Gastroesophageal sphincter (tissue), 4 donors: ENCODE results near the gene ADH5. TPM values are rescaled to one million over a fixed set of nuclear protein-coding genes. Genes with fewer than 3 reads are reported as not detected.

Experiments
- ATAC-seq: fragments of 150-250 bp; one replicate; pipeline ENCODE4 v1.9.1; 2016; ENCODE audit warnings: mild to moderate bottlenecking, moderate library complexity
- H3K27ac ChIP-seq, 4 donors: fragments of 200-600 bp; sonication (generic) in 3 of 4; 1 replicate in 3 of 4; 2 replicates in 1 of 4; pipeline ENCODE4 v1.5.1; 2016 to 2019
- H3K27me3 ChIP-seq: fragments of 200-600 bp; sonication (generic); one replicate; pipeline ENCODE4 v1.5.1; 2019
- H3K36me3 ChIP-seq, 2 donors: fragments of 200-600 bp; sonication (generic); one replicate each; pipeline ENCODE4 v1.5.1; 2019; ENCODE audit warnings: control low read depth in 1 of 2
- H3K4me1 ChIP-seq, 3 donors: fragments of 200-600 bp; sonication (generic); 1 replicate in 2 of 3; 2 replicates in 1 of 3; pipeline ENCODE4 v1.5.1; 2016 to 2019; ENCODE audit warnings: control low read depth in 2 of 3
- H3K4me3 ChIP-seq, 2 donors: fragments of 200-600 bp; sonication (generic); one replicate each; pipeline ENCODE4 v1.5.1; 2019; ENCODE audit warnings: mild to moderate bottlenecking in 1 of 2, moderate library complexity in 1 of 2
- H3K9me3 ChIP-seq, 3 donors: fragments of 200-600 bp; sonication (generic); one replicate each; pipeline ENCODE4 v1.5.1; 2017 to 2019; ENCODE audit warnings: control low read depth in 2 of 3
- EP300 ChIP-seq: sonication (generic); formaldehyde crosslinking; IDR thresholded peaks from one replicate; pipeline ENCODE4 v1.6.1; 2017; ENCODE audit warnings: antibody characterized with exemption, mild to moderate bottlenecking
- POLR2A ChIP-seq, 2 donors: fragments of 450-650 bp; IDR thresholded peaks; one replicate each; pipeline ENCODE4 v1.6.1; 2017; ENCODE audit warnings: antibody characterized with exemption in 2 of 2, mild to moderate bottlenecking in 2 of 2, moderate library complexity in 1 of 2
- POLR2AphosphoS5 ChIP-seq: sonication (generic); formaldehyde crosslinking; IDR thresholded peaks from one replicate; pipeline ENCODE4 v1.6.1; 2017; ENCODE audit warnings: antibody characterized with exemption
- WGBS, 2 donors: methylation state at CpG; one replicate each; pipeline ENCODE4 v1.1.5; 2018; ENCODE audit warnings: low coverage in 1 of 2; 5-methylcytosine and 5-hydroxymethylcytosine counted together
- total RNA-seq, 4 donors: library from RNA; depleted of rRNA; stranded (reverse); fragments of >200 nt; gene quantifications; one replicate each; pipeline ENCODE4 v1.1.0, GENCODE V29; 2016
- TF ChIP-seq, protein P1 (sequence below), 4 experiments: fragments of 200-600 bp in 2 of 4; fragments of 450-650 bp in 2 of 4; sonication (generic) in 1 of 4; IDR thresholded peaks; one replicate each; pipeline ENCODE4 v1.5.1; 2017 to 2019; ENCODE audit warnings: antibody characterized with exemption in 4 of 4, mild to moderate bottlenecking in 2 of 4, moderate library complexity in 2 of 4

ADH5 gene
- total RNA-seq, 4 donors from 2014 or later, result 299 to 529 (median 465) TPM

DNA sequence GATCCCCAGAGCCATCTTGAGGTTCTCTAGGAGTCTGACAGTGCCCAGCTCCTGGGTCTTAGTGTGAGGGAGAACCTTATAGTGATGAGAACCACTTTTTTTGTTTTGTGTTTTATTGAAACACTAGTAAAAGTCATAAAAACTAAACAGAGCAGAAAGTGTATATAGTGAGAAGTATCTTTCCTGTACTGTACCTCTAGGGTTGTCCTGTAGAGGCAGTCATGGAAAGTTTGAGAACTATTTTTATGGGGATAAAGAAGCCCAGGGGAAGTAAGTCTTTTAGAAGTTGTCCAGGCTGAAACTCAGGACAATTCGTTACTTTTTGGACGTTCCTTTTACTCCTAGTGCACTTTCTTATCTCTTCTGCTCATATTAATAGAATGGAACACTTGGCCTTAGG, 40.9 kb downstream of the ADH5 start:
- Histone ChIP-seq H3K27ac (no peak overlapping the region), H3K4me3 (no peak overlapping the region), H3K27me3 (no peaks in the 10 kb centered on the region), H3K4me1 (no peaks in the 10 kb centered on the region), H3K9me3 (no peaks in the 10 kb centered on the region), H3K36me3 (peaks cover 3 to 70% of the 10 kb centered on the region in 2 donors)
- WGBS, 2 donors, result 61 to 91% methylated on average over 2 of the region's 2 CpGs
- TF ChIP-seq, protein P1, sequence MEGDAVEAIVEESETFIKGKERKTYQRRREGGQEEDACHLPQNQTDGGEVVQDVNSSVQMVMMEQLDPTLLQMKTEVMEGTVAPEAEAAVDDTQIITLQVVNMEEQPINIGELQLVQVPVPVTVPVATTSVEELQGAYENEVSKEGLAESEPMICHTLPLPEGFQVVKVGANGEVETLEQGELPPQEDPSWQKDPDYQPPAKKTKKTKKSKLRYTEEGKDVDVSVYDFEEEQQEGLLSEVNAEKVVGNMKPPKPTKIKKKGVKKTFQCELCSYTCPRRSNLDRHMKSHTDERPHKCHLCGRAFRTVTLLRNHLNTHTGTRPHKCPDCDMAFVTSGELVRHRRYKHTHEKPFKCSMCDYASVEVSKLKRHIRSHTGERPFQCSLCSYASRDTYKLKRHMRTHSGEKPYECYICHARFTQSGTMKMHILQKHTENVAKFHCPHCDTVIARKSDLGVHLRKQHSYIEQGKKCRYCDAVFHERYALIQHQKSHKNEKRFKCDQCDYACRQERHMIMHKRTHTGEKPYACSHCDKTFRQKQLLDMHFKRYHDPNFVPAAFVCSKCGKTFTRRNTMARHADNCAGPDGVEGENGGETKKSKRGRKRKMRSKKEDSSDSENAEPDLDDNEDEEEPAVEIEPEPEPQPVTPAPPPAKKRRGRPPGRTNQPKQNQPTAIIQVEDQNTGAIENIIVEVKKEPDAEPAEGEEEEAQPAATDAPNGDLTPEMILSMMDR (IDR thresholded peaks at IDR 0.05), result no peak
- TF ChIP-seq POLR2AphosphoS5 (no peak), EP300 (no peak), POLR2A (IDR thresholded peaks at IDR 0.05) (no peak)
- no peak for ATAC-seq

DNA sequence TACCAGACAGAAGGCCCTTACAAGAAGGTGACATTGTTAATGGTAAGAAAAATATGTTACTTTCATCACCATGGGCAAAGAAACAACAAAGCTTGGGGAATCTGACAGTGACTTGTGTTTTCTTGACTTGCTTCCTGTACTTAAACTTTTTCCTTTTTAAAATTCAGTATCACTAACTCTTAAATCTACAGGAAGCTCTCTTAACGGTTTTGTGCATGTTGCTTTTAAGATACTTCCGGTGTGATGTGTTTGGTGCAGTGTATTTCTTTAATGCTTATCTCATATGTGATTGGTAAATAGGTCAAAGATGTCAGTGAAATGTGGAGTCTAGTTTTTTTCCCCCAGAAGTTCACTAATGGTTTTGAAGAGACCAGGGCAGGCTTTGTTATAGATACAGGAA, 45.2 kb downstream of the ADH5 start:
- no peak overlapping the region for H3K4me3 ChIP-seq
- no peaks in the 10 kb centered on the region for H3K27me3 ChIP-seq
- no peak for TF ChIP-seq POLR2AphosphoS5
- TF ChIP-seq EP300, result no peak
- TF ChIP-seq POLR2A (IDR thresholded peaks at IDR 0.05), result no peak
- TF ChIP-seq, protein P1 (IDR thresholded peaks at IDR 0.05), result no peak
- peaks cover 0 to 40% of the 10 kb centered on the region in 2 donors for H3K36me3 ChIP-seq
- H3K9me3 ChIP-seq, result no peaks in the 10 kb centered on the region
- 60 to 72% methylated on average over 1 to 2 of the region's 2 CpGs for WGBS, 2 donors
- no peak overlapping the region for H3K27ac ChIP-seq
- no peak for ATAC-seq
- no peaks in the 10 kb centered on the region for H3K4me1 ChIP-seq

DNA sequence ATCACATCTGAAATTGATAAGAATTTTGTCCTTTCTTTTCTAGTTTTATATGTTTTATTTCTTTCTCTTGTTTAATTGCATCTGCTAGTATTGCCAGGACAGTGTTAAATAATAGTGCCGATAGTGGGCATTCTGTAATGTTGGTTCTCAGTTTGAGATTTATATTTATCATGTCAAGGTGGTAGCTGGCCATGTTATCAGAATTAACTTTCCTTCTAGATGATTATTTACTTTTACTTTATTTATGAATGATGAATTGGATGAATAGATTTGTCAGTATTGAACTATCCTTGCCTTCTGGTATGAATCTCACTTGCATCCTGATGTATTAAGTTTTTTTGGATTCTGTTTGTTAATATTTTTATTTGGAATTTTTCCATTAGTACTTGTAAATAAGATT, 50.4 kb downstream of the ADH5 start:
- no peak for TF ChIP-seq POLR2A (IDR thresholded peaks at IDR 0.05)
- TF ChIP-seq, protein P1 (IDR thresholded peaks at IDR 0.05), result no peak
- TF ChIP-seq EP300, result no peak
- TF ChIP-seq POLR2AphosphoS5, result no peak
- ATAC-seq, result no peak
- H3K27ac ChIP-seq, result no peak overlapping the region
- no peaks in the 10 kb centered on the region for H3K27me3 ChIP-seq
- H3K36me3 ChIP-seq, result peaks cover 0 to 14% of the 10 kb centered on the region in 2 donors
- H3K4me3 ChIP-seq, result no peak overlapping the region
- H3K4me1 ChIP-seq, result no peaks in the 10 kb centered on the region
- peaks cover 0 to 7% (median 0%) of the 10 kb centered on the region in 3 donors for H3K9me3 ChIP-seq
- WGBS, 2 donors, result 100% methylated on average over 1 of the region's 1 CpG; no CpG with 5 or more reads in 1 of the 2 donors

DNA sequence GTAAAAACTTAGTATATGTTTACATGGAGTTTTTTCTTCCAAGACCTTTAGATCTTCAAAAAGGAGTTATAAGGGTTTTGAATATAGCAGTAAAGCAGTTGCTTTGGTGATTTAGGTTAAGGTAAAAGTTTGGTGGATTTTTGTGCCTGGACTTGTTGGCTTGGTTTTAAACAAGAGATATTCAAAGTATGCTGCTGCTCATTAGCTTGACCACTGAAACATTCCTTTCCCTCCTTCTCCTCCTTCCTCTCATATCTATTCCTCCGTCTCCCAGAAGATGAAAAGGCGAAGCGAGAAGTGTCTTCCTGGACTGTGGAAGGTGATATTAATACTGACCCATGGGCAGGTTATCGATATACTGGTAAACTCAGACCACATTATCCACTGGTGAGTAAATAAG, 54.6 kb downstream of the ADH5 start:
- H3K9me3 ChIP-seq, result peaks cover 0 to 7% (median 0%) of the 10 kb centered on the region in 3 donors
- no peaks in the 10 kb centered on the region for H3K27me3 ChIP-seq
- TF ChIP-seq, protein P1 (IDR thresholded peaks at IDR 0.05), result no peak
- TF ChIP-seq EP300 (no peak), POLR2AphosphoS5 (no peak), POLR2A (IDR thresholded peaks at IDR 0.05) (no peak)
- ATAC-seq, result no peak
- H3K4me3 ChIP-seq, result no peak overlapping the region
- peaks cover 0 to 3% (median 0%) of the 10 kb centered on the region in 3 donors for H3K4me1 ChIP-seq
- no peak overlapping the region for H3K27ac ChIP-seq
- 80 to 89% methylated on average over 3 to 4 of the region's 4 CpGs for WGBS, 2 donors
- H3K36me3 ChIP-seq, result peaks cover 0 to 7% of the 10 kb centered on the region in 2 donors

DNA sequence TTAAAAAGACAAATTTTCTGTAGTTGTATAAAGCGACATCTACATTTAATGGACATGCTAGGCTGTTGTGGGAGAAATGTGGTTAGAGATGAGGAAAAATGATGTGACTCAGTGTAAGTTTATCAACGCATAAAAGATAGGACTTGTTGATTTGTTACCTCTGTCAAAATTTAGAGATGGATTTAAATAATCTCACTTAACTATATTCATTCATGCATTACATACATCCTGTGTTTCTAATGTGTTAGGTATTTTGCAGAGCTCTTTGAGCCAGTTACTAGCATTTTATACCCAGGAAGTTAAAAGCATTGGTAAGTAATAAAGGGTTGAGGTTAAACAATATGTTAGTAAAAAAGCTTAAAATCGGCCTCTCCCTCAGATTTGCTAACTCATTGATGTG, 58.7 kb downstream of the ADH5 start:
- TF ChIP-seq, protein P1 (IDR thresholded peaks at IDR 0.05), result no peak
- TF ChIP-seq POLR2AphosphoS5, result no peak
- TF ChIP-seq POLR2A (IDR thresholded peaks at IDR 0.05), result no peak
- TF ChIP-seq EP300, result no peak
- no peaks in the 10 kb centered on the region for H3K27me3 ChIP-seq
- no peak overlapping the region for H3K4me3 ChIP-seq
- no peak for ATAC-seq
- 86 to 90% methylated on average over 3 of the region's 3 CpGs for WGBS, 2 donors
- peaks cover 0 to 7% of the 10 kb centered on the region in 2 donors for H3K36me3 ChIP-seq
- peaks cover 3 to 18% (median 7%) of the 10 kb centered on the region in 3 donors for H3K4me1 ChIP-seq
- no peak overlapping the region for H3K27ac ChIP-seq
- no peaks in the 10 kb centered on the region for H3K9me3 ChIP-seq
